Measurements from ENCODE around the gene DHX57. TPM values are rescaled to one million over a fixed set of nuclear protein-coding genes. Genes with fewer than 3 reads are reported as not detected.

Gene DHX57
- total and polyA plus RNA-seq, 2 experiments from 2014 or later, result 13.3 to 32.9 TPM

- H3K36me3 ChIP-seq (ENCODE audit: insufficient read depth), result peaks cover 34% of the 10 kb centered on the region
- no peak overlapping the region for H3K4me3 ChIP-seq
- H3K9me2 ChIP-seq (ENCODE audit: insufficient read depth), result no peaks in the 10 kb centered on the region
- H2AFZ ChIP-seq, result no peak overlapping the region
- Mint-ChIP-seq H3K9me3 (no peaks in the 10 kb centered on the region), H3K4me1 (peaks cover 4% of the 10 kb centered on the region; the same call in 2 of the 3 replicates), H3K4me3 (no peak overlapping the region), H3K36me3 (ENCODE audit: low read depth) (peaks cover 40% of the 10 kb centered on the region), H3K27me3 (ENCODE audit: insufficient read depth, low read depth, poor library complexity) (no peaks in the 10 kb centered on the region), H3K27ac (no peak overlapping the region)
- H3K4me1 ChIP-seq (ENCODE audit: insufficient read depth), result no peaks in the 10 kb centered on the region
- ATAC-seq (no peak), DNase-seq (ENCODE audit: low spot score) (no peak)
- no peaks in the 10 kb centered on the region for H3K79me2 ChIP-seq (replicated peaks; ENCODE audit: insufficient read depth)
- TF ChIP-seq EZH2 (IDR thresholded peaks at IDR 0.05; ENCODE audit: low read depth, unreplicated experiment), result no peak
- no peak for TF ChIP-seq EZH2phosphoT487 (IDR thresholded peaks at IDR 0.05; ENCODE audit: unreplicated experiment)
- TF ChIP-seq JUNB (IDR thresholded peaks at IDR 0.05; ENCODE audit: unreplicated experiment), result no peak
- no peak for TF ChIP-seq ZNF331 (CRISPR knock-in tag; IDR thresholded peaks at IDR 0.05; ENCODE audit: low read depth)
- no peak for TF ChIP-seq CREB1 (CRISPR knock-in tag; IDR thresholded peaks at IDR 0.05; ENCODE audit: low read depth)
- no peak for TF ChIP-seq NANOG (IDR thresholded peaks at IDR 0.05; ENCODE audit: borderline replicate concordance)
- no peak for TF ChIP-seq REST (IDR thresholded peaks at IDR 0.05; ENCODE audit: unreplicated experiment)
- H3K27me3 ChIP-seq (ENCODE audit: insufficient read depth), result no peaks in the 10 kb centered on the region
- no peak overlapping the region for H3K4me2 ChIP-seq
- no peaks in the 10 kb centered on the region for H3F3A ChIP-seq (replicated peaks; ENCODE audit: low read depth)
- H4K20me1 ChIP-seq (replicated peaks; ENCODE audit: insufficient read depth), result 0 out of 2 replicates have a peak, but pooled peaks cover 4% of the 10 kb centered on the region
- no peak overlapping the region for H3K27ac ChIP-seq (ENCODE audit: low read depth)
Measured at GRCh38 chr2:38824906-38825305, 50.8 kb downstream of the DHX57 start.

- no peak overlapping the region for H3K4me3 ChIP-seq
- H3K79me2 ChIP-seq (replicated peaks; ENCODE audit: insufficient read depth), result no peaks in the 10 kb centered on the region
- no peak for DNase-seq (ENCODE audit: low spot score)
- H3F3A ChIP-seq (replicated peaks; ENCODE audit: low read depth), result no peaks in the 10 kb centered on the region
- 0 out of 2 replicates have a peak, but pooled peaks cover 4% of the 10 kb centered on the region for H4K20me1 ChIP-seq (replicated peaks; ENCODE audit: insufficient read depth)
- no peaks in the 10 kb centered on the region for H3K27me3 ChIP-seq (ENCODE audit: insufficient read depth)
- Mint-ChIP-seq H3K36me3 (ENCODE audit: low read depth) (peaks cover 42% of the 10 kb centered on the region), H3K9me3 (no peaks in the 10 kb centered on the region), H3K4me3 (no peak overlapping the region), H3K4me1 (peaks cover 4% of the 10 kb centered on the region; the same call in 2 of the 3 replicates), H3K27ac (no peak overlapping the region), H3K27me3 (ENCODE audit: insufficient read depth, low read depth, poor library complexity) (no peaks in the 10 kb centered on the region)
- ATAC-seq, result no peak
- no peak overlapping the region for H3K27ac ChIP-seq (ENCODE audit: low read depth)
- no peaks in the 10 kb centered on the region for H3K4me1 ChIP-seq (ENCODE audit: insufficient read depth)
- H3K36me3 ChIP-seq (ENCODE audit: insufficient read depth), result peaks cover 34% of the 10 kb centered on the region
- H2AFZ ChIP-seq, result no peak overlapping the region
- no peak overlapping the region for H3K4me2 ChIP-seq
- no peaks in the 10 kb centered on the region for H3K9me2 ChIP-seq (ENCODE audit: insufficient read depth)
- TF ChIP-seq EZH2phosphoT487 (IDR thresholded peaks at IDR 0.05; ENCODE audit: unreplicated experiment) (no peak), JUNB (IDR thresholded peaks at IDR 0.05; ENCODE audit: unreplicated experiment) (no peak), STAT1 (IDR thresholded peaks at IDR 0.05; ENCODE audit: unreplicated experiment) (no peak), ZNF331 (CRISPR knock-in tag; IDR thresholded peaks at IDR 0.05; ENCODE audit: low read depth) (no peak), NANOG (IDR thresholded peaks at IDR 0.05; ENCODE audit: borderline replicate concordance) (no peak), ZNF462 (CRISPR knock-in tag; IDR thresholded peaks at IDR 0.05) (no peak), POLR2AphosphoS5 (IDR thresholded peaks at IDR 0.05; ENCODE audit: low read depth) (no peak), ZNF114 (CRISPR knock-in tag; IDR thresholded peaks at IDR 0.05) (no peak), ETS1 (IDR thresholded peaks at IDR 0.05) (no peak)
Measured at GRCh38 chr2:38823386-38823785, 52.3 kb downstream of the DHX57 start.

All from GM23338 (cell line).